H1 (cell line): ENCODE measurements around the gene RNU6-8. TPM values are rescaled to one million over a fixed set of nuclear protein-coding genes. Genes with fewer than 3 reads are reported as not detected.

Source experiments
- polyA plus RNA-seq, 7 experiments: library from polyadenylated mRNA; depleted of rRNA in 3 of 7; stranded (reverse) in 5 of 7; unstranded in 2 of 7; fragments of >200 nt in 5 of 7; fragments of 200-250 nt in 2 of 7; gene quantifications; 1 replicate in 5 of 7; 2 replicates in 1 of 7; 4 replicates in 1 of 7; pipeline versions ENCODE4 v1.2.1 to v1.2.3, GENCODE V29; 2011 to 2013; ENCODE audit warnings: missing spikeins in 2 of 7, mixed read lengths in 2 of 7
- small RNA-seq: library from polyadenylated mRNA; stranded (forward); fragments of <200 nt; extraction: miRNeasy Mini kit (QIAGEN cat#:217004); gene quantifications from one replicate; pipeline ENCODE3, GENCODE V24; 2013; ENCODE audit not compliant: insufficient read depth
- total RNA-seq: library from RNA; stranded (reverse); fragmentation: NEBNext Ultra II Directional; extraction: Animal tissue kit (Norgen Biotek cat#: 25700); gene quantifications from 2 replicates; pipeline ENCODE4 v1.2.1, GENCODE V29; 2021

RNU6-8 gene
- total and polyA plus RNA-seq, 2 of the 8 experiments (the other 6 are each of a cell fraction or from before 2014, with no cell fraction given) = not detected

Small RNA genes lying within 50 kb of the gene (small RNA-seq; reads per million reads assigned to genes)
- gene RNU6-7 = not detected
- gene RNU6-8 = not detected

Other genes starting within 250 kb of the RNU6-8 start
- 77.3 and 78.2 TPM in 2 replicates for gene ARHGAP5, start 126.0 kb downstream of the RNU6-8 start, total RNA-seq
- 3.5 and 7.8 TPM in 2 replicates for gene ARHGAP5, start 126.0 kb downstream of the RNU6-8 start, polyA plus RNA-seq (2011; rRNA removed)
- gene RNU6-7, start 1.2 kb downstream of the RNU6-8 start, total RNA-seq = not detected in 2 replicates
- gene RNU6-7, start 1.2 kb downstream of the RNU6-8 start, polyA plus RNA-seq (2011; rRNA removed) = not detected in 2 replicates
- 0.61 and 0.89 TPM in 2 replicates for gene AKAP6, start 126.0 kb upstream of the RNU6-8 start, total RNA-seq
- gene AKAP6, start 126.0 kb upstream of the RNU6-8 start, polyA plus RNA-seq (2011; rRNA removed) = 0.05 and 0.09 TPM in 2 replicates